Large intestine (tissue), 3 donors: ENCODE results near the gene CABP4. TPM values are rescaled to one million over a fixed set of nuclear protein-coding genes. Genes with fewer than 3 reads are reported as not detected.
A peak's percentile ranks its signal among the peaks of the same experiment; 100 is the strongest.

Experiments used
- DNase-seq, 2 donors: peaks; one replicate each; pipeline versions ENCODE4 v3.0.0 to v3.0.0-alpha.2; 2013
- H3K27ac ChIP-seq: one replicate; pipeline ENCODE4 v1.5.1; 2013; ENCODE audit warnings: low read length
- H3K27me3 ChIP-seq: 2 replicates; pipeline ENCODE4 v1.6.1; 2013; ENCODE audit warnings: low read length; ENCODE audit not compliant: control insufficient read depth, insufficient read depth
- H3K36me3 ChIP-seq: 2 replicates; pipeline ENCODE4 v1.6.1; 2013; ENCODE audit warnings: low read length; ENCODE audit not compliant: control insufficient read depth, insufficient read depth
- H3K4me1 ChIP-seq: one replicate; pipeline ENCODE4 v1.6.1; 2013; ENCODE audit warnings: low read length; ENCODE audit not compliant: control insufficient read depth, insufficient read depth
- H3K4me3 ChIP-seq: one replicate; pipeline ENCODE4 v1.5.1; 2013; ENCODE audit warnings: low read length
- H3K9me3 ChIP-seq: one replicate; pipeline ENCODE4 v1.6.1; 2013; ENCODE audit warnings: mild to moderate bottlenecking, low read depth, low read length, moderate library complexity; ENCODE audit not compliant: control insufficient read depth
- WGBS: methylation state at CpG from one replicate; pipeline ENCODE4 v1.1.5; 2013; ENCODE audit warnings: low lambda C conversion rate; ENCODE audit not compliant: insufficient coverage; 5-methylcytosine and 5-hydroxymethylcytosine counted together
- polyA plus RNA-seq: library from polyadenylated mRNA; unstranded; fragments of 120-200 nt; gene quantifications from one replicate; pipeline ENCODE4 v1.2.1, GENCODE V29; 2013

CABP4 gene
- polyA plus RNA-seq, 1 donor, result 0.90 TPM

DNA sequence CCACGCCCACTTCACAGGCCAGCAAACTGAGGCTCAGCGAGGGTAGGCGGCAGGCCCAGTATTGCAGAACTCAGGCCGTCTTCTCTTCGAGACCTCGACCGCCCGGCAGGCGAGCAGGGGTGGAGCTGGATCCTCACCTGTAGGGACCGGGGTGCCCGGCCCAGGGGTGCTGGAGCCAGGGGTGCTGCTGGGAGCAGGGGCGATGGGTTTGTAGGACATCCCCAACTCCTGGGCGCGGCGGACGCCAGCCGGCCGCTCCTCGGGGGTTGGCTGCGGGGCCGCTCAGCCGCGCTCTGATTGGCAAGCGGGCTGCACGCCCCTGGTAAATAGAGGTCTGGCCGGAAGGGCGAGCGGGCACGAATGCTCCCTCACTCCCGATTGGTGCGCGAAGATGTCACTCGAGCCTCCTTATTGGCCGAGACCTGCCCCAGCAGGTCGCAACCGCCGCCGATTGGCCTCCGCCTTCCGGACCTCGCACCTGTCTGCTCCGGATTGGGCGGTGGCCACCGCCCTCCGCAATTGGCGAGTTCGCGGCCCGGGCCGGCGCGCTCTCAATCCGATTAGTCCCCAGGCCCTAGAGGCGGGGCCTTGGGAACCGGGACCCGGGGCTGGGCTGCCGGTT is 52.8 kb downstream of the CABP4 start, which contains the start of gene CDK2AP2:
CDK2AP2 (minus strand) TSS at position 299 of the 622 bp plus-strand sequence; CDS start at position 219, 80 bp downstream.
- Histone ChIP-seq H3K36me3 (peaks cover 8% of the 10 kb centered on the region), H3K27me3 (peaks cover 3% of the 10 kb centered on the region), H3K4me3 (peak within 1 kb of the TSS; percentile 70), H3K27ac (peak within 1 kb of the TSS; percentile 94), H3K9me3 (no peaks in the 10 kb centered on the region), H3K4me1 (peaks cover 57% of the 10 kb centered on the region)
- WGBS, result no CpG with 5 or more reads among the region's 57 CpGs
- peak; percentile 99 to 100 for DNase-seq

DNA sequence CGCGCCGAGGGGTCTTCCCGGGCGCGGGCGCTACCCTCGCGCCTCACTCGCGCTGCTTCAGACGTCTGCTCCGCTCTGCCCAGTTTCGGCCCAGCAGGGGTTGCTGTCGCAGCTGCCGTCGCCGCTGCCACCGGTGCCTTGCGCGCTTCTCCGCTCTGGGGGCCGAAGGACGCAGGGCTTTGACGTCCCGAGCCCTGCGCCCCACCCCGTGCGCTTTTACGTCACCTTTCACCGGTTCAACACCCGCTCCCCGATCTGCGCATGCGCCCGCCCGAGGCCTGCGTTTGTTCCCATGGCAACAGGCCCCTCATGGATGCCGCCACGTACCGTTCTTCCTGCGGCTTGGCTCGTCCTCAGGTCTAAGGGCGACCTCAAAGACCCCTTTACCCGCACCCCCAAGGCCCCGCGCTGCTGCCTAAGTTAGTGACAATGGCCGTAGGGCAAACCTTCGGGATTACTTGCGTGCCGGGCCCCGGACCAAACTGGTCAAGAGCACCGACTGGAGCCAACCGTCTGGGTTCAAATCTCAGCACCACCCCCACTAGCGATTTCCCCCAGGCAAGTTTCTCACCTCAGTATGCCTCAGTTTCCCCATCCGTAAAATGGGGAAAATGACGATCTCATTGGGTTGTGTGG is 53.5 kb downstream of the CABP4 start:
- Histone ChIP-seq H3K27ac (peak overlapping the region; percentile 94), H3K4me3 (peak overlapping the region; percentile 70), H3K4me1 (peaks cover 53% of the 10 kb centered on the region), H3K9me3 (no peaks in the 10 kb centered on the region), H3K36me3 (peaks cover 8% of the 10 kb centered on the region), H3K27me3 (peaks cover under 1% of the 10 kb centered on the region)
- peak; percentile 98 to 99 for DNase-seq
- no CpG with 5 or more reads among the region's 57 CpGs for WGBS

DNA sequence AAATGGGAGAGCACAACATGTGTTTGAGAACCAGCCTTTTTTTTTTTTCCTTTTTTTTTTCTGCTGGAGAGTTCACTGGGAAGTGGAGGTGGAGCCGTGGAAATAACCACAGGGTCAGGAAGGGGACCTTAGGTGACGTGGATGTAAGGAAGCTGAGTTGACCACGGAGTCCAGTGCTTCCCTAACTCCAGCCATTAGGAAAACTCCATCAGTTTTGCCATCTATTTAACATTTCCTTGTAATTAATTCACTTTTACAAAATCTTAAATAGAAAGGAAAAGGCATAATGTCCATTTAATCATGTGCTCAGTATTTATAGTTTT is 54.8 kb downstream of the CABP4 start:
- Histone ChIP-seq H3K4me1 (peaks cover 50% of the 10 kb centered on the region), H3K27me3 (no peaks in the 10 kb centered on the region), H3K9me3 (no peaks in the 10 kb centered on the region), H3K4me3 (no peak overlapping the region), H3K27ac (peak overlapping the region; percentile 76), H3K36me3 (peaks cover 8% of the 10 kb centered on the region)
- DNase-seq, result peak in 1 of 2 donors; percentile 23
- WGBS, result 40% methylated on average over 2 of the region's 3 CpGs

Other genes with a start within 250 kb of the CABP4 start
- 82.5 TPM for gene GRK2, start 188.9 kb upstream of the CABP4 start, polyA plus RNA-seq
- 38.8 TPM for gene ANKRD13D, start 166.1 kb upstream of the CABP4 start, polyA plus RNA-seq
- gene SSH3, start 151.8 kb upstream of the CABP4 start, polyA plus RNA-seq, result 36.4 TPM
- gene POLD4, start 101.8 kb upstream of the CABP4 start, polyA plus RNA-seq, result 112 TPM
- 9.6 TPM for gene CLCF1, start 81.8 kb upstream of the CABP4 start, polyA plus RNA-seq
- 22.1 TPM for gene RAD9A, start 63.4 kb upstream of the CABP4 start, polyA plus RNA-seq
- gene PPP1CA, start 53.5 kb upstream of the CABP4 start, polyA plus RNA-seq, result 112 TPM
- 3.7 TPM for gene TBC1D10C, start 51.3 kb upstream of the CABP4 start, polyA plus RNA-seq
- gene CARNS1, start 39.7 kb upstream of the CABP4 start, polyA plus RNA-seq, result 4.7 TPM
- gene RPS6KB2, start 26.9 kb upstream of the CABP4 start, polyA plus RNA-seq, result 40.3 TPM
- 6.8 TPM for gene PTPRCAP, start 17.7 kb upstream of the CABP4 start, polyA plus RNA-seq
- gene CORO1B, start 11.9 kb upstream of the CABP4 start, polyA plus RNA-seq, result 93.4 TPM
- not detected for gene GPR152, start 2.6 kb upstream of the CABP4 start, polyA plus RNA-seq
- 63.0 TPM for gene TMEM134, start 13.9 kb downstream of the CABP4 start, polyA plus RNA-seq
- 48.0 TPM for gene AIP, start 27.7 kb downstream of the CABP4 start, polyA plus RNA-seq
- gene PITPNM1, start 50.0 kb downstream of the CABP4 start, polyA plus RNA-seq, result 54.1 TPM
- 105 TPM for gene CDK2AP2, start 52.8 kb downstream of the CABP4 start, polyA plus RNA-seq
- gene CABP2, start 68.1 kb downstream of the CABP4 start, polyA plus RNA-seq, result 0.07 TPM
- gene GSTP1, start 128.5 kb downstream of the CABP4 start, polyA plus RNA-seq, result 848 TPM
- gene NDUFV1, start 151.6 kb downstream of the CABP4 start, polyA plus RNA-seq, result 191 TPM
- gene NUDT8, start 174.6 kb downstream of the CABP4 start, polyA plus RNA-seq, result 14.6 TPM
- 4.9 TPM for gene TBX10, start 184.4 kb downstream of the CABP4 start, polyA plus RNA-seq
- 86.6 TPM for gene ACY3, start 195.4 kb downstream of the CABP4 start, polyA plus RNA-seq
- not detected for gene ALDH3B2, start 219.3 kb downstream of the CABP4 start, polyA plus RNA-seq